ENCODE data around the gene MYO3B.

GRCh38 chr2:170548304-170548703, 370.4 kb downstream of the MYO3B start:
- TF ChIP-seq TEAD4 (IDR thresholded peaks at IDR 0.05; ENCODE audit: low read depth, low read length) (no peak), CTCF (IDR thresholded peaks at IDR 0.05; ENCODE audit: control extremely low read depth in 1 of 3, insufficient read depth in 1 of 3, low read depth in 1 of 3, low read length in 3 of 3) (no peak), MAX (IDR thresholded peaks at IDR 0.05) (no peak), TBP (IDR thresholded peaks at IDR 0.05; ENCODE audit: low read depth, low read length) (no peak), ASH2L (IDR thresholded peaks at IDR 0.05; ENCODE audit: low read length) (no peak), EP300 (IDR thresholded peaks at IDR 0.05; ENCODE audit: borderline replicate concordance in 1 of 2, low read depth in 2 of 2, low read length in 2 of 2) (no peak), SIN3A (conservative IDR thresholded peaks at IDR 0.05 in 1 of 2, IDR thresholded peaks at IDR 0.05 in 1 of 2; ENCODE audit: low read depth in 1 of 2, low read length in 2 of 2) (no peak), EZH2 (IDR thresholded peaks at IDR 0.05; ENCODE audit: low read depth, low read length, severe bottlenecking) (no peak), RFX5 (IDR thresholded peaks at IDR 0.05; ENCODE audit: borderline replicate concordance, low read depth, low read length) (no peak), HDAC6 (IDR thresholded peaks at IDR 0.05; ENCODE audit: low read depth, low read length) (no peak), BRCA1 (IDR thresholded peaks at IDR 0.05; ENCODE audit: low read depth, low read length) (no peak), CEBPB (IDR thresholded peaks at IDR 0.05; ENCODE audit: low read depth, low read length) (no peak)
